GM19351 (cell line): ENCODE data around the gene IL26.

Experiments used
- ATAC-seq: cut with Tn5 transposase; IDR thresholded peaks from one replicate; pipeline ENCODE4 v1.9.1; 2021; ENCODE audit warnings: mild to moderate bottlenecking, moderate library complexity; ENCODE audit not compliant: unreplicated experiment

IL26 gene, protein sequence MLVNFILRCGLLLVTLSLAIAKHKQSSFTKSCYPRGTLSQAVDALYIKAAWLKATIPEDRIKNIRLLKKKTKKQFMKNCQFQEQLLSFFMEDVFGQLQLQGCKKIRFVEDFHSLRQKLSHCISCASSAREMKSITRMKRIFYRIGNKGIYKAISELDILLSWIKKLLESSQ

DNA sequence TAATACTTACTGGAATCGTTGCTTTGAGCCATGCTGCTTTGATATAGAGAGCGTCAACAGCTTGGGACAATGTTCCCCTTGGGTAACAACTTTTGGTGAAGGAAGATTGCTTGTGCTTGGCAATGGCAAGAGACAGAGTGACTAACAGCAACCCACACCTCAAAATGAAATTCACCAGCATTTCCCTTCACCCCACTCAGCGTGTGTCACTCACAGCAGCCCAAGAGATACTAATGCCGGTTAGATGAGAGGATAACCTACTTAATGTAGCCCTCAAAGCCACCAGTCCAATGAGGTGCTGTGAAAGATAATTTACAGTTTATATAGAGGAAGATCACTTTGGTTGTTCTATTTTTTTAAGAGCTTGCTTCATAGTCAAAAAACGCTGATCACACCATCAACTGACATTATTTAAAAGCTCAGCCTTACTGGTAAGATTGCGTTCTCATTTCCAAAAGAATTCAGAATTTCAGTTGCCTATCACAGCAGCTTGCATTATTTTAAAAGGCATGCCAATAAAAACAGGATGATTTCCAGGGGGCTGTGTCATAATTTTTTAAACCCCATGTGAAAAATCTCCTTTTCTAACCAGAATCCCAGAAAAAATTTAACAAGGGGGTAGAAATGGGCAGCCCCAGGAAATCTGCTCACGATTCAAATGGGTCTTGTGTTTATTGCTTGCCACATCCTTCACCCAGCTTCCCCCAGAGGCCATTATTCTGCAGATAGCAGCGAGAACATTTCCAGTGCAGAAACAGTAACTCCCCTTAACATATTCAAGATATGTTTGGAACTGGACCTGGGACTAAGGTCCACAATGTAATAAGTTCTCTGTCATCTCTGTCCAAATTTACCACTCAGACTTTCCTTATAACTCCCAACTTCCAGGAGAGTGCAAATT, at the start of gene IL26:
Gene IL26, minus strand, starts transcription at position 235 of the 901 bp plus-strand sequence. Its CDS starts 54 bp downstream, at position 181.
- ATAC-seq: no peak

DNA sequence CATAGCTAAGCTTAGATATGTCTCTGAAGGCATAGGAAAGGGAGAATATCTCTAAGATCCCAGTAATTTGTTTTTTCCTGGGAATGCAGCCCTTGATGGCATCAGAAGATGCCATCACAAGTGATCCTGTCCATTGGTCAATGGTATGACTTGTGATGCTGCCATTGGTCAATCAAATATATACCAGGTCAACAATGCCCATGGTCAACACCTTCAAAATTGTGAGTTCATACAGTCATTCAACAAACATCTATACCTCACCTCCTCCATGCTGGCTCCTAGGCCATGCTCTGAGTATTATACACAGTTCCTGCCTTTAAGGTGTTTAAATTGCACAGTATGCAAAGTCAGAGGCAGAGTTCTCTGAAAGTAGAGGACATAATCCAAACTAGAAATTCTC, 47.1 kb upstream of the IL26 start:
- no peak for ATAC-seq

DNA sequence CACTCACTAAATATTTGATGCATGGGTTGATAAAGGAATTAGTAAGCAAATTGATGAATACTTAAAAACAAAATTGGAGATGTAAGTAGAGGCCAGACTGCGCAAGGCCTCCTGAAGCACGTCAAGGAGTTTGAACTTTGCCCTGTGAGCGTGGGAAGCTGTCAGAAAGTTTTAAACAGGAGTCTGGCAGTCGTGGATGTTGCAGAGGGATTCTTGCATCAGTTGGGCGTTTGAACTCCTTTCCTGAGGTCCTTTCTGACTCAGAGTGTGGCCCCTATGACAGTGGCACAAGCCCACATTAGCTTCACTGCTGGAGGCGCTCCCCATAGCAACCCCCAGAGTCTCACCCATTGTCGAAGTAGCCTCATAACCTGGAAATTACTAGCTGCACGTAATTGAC, 45.7 kb upstream of the IL26 start:
- ATAC-seq: no peak

DNA sequence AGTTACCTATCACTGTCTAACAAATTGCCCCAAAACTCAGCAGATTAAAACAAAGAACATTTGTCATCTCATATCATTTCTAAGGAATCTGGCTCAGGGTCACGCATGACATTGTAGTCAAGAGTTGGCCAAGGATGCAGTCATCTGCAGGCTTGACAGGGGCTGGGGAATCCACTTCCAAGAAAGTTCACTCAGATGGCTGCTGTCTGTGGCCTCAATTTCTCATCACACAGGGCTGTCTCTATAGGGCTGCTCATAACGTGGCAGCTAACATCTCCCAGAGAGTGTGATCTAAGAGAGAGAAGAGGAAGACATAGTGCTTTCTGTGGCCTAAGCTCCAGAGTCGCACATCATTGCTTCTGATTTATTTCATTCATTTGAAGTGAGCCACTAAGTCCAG, 44.7 kb upstream of the IL26 start:
- ATAC-seq: no peak

DNA sequence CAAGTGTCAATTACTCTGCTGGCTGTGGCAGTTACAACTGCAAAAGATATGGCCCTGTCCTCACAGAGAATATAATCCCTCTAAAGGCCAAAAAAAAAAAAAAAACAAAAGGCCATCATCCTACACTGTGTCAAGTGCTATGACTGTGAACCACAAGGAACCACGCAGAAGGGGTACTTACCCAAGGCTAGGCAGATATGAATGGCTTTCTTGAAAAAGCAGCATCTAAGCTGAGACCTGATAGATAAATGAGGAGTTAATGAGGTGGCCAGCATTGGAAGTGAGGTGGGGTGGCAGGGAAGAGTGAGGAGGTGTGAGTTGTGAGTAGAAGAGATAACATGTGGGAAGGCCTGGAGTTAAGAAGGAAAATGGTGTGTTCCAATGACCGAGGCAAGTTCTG, 44.2 kb upstream of the IL26 start:
- no peak for ATAC-seq

DNA sequence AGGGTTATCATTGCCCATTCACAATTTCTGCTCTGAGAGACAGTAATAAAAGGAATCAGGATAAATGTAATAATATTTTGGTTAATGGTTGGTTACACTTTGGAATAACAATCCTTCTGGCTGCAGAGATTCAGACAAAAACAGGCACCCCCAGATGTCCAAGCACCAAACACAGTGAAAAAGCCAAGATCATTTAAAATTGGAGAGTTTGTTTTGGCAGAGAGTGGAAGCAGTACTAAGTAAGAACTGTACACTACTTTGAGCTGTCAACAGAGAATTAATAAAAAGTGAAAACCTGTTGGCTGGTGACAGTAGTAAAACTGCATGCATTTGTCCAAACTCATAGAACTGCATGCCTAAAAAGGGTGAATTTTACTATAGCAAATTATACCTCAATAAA, 43.4 kb upstream of the IL26 start:
- no peak for ATAC-seq

DNA sequence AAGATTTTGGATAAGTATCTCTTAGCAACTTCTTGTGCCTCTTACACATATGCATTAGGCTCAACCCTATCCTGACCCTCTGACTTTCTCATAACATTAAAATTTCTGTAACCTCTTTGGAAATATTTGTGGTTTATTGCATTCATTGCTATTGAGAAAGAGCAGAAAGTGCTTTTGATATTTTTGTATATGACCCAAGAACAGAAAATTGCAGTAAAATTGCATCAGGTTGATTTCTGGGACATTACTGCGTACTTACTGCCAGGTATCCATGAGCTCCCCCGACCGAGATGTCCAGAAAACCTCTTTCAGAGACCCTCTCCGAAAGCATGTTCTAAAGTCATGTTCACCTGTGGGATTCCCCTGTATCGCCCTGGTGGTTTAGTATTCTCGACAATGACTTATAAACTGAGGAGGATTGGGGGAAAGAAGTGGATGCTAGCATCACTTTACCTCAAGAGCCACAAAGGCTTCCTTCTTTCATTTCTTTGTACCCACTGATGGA, 42.3 kb upstream of the IL26 start:
- no peak for ATAC-seq

DNA sequence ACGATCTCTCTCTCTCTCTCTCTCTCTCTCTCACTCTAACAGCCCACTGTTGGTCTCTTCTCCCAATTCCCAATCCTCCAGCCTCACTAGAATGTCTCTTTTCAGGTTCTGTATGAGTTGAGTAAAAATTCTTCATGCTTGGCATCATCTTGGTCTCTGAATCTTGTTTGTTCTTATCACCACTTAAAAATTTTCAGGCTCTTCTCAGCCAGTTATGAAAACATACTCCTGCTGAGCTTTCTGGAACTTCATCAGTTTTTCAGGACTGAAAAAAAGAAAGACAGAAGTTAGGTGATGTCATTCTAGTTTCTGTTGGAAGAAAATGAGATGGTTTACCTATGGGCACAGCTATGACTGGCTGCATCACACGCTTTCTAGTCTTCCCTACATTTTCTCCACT, 39.2 kb upstream of the IL26 start:
- no peak for ATAC-seq

DNA sequence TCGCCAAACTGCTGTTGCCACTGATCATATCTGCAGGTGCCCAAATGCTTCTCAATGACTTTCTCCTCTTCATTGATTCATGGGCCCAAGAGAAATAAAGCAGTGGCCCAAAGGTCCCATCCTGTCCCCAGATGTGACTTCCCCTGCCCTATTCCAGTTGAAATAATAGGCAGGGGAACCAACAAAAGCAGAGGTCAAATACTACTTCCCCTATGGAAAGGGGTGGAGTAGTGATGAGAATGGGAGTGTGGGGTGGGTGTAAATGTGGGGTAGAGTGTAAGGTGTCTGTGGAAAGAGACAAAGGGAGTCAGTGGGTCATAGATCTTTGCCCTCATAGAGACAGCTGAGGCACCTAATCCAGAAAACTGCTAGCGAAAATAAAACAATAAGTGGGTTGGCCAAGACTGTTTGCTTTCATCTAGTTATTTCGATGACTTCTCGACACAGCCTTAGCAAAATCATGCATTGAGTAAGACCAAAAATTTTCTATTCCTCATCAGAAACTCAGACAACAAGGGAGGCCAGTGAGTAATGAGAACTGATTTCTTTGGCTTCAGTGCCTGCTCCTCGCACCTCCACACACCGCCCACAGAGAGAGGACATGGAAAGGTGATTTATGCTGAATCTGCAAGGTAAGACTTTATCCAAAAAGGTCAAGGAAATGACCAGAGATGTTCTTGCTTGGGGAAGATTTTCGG, 38.7 kb upstream of the IL26 start:
- ATAC-seq: no peak

DNA sequence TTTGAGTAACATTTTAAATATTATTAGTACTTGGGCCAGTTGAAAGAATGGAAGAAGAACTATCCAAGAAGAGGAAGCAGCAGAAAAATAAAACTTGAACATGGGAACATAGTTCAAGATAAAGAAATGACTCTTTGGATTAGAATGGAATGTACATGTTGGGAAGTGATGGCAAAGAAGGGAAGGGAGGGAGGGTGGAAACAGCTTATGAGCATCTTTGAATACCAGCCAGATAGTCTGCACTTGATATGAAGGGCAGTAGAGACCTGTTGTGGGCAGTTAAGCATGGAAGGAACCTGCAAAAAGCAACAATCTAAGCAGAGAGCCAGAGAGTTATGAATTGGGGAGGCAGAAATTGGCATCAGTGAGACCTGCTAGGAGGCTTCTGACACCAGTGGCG, 37.8 kb upstream of the IL26 start:
- no peak for ATAC-seq

DNA sequence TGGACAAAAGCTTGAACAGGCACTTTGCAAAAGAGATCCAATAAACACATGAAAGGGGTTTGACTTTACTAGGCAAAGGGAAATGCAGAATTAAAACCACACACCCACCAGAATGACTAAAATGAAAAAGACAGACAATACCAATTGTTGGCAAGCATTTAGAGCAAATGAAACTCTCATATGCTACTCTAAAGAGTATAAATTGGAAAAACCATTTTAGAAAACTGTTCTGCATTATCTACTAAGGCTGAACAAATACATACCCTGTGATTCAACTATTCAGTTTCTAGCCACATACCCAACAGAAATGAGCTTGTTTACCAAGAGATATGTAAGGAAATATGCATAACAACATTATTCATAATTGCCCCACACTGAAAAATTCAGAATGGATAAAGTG, 36.3 kb upstream of the IL26 start:
- ATAC-seq: no peak

DNA sequence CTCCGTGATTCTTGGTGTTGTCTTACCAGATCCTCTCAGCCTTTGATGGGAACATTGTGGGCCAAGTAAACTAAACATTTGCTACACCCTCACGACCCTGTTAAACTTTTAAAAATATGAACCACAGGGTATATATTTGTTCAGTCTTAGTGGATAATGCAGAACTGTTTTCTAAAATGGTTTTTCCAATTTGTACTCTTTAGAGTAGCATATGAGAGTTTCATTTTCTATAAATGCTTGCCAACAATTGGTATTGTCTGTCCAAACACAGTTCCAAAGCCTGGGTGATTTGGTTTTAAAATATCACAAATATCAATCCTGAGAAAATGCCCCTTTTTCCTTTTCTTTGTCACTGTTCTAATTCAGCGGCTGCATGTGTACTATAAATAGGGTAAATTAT, 34.5 kb upstream of the IL26 start:
- no peak for ATAC-seq

DNA sequence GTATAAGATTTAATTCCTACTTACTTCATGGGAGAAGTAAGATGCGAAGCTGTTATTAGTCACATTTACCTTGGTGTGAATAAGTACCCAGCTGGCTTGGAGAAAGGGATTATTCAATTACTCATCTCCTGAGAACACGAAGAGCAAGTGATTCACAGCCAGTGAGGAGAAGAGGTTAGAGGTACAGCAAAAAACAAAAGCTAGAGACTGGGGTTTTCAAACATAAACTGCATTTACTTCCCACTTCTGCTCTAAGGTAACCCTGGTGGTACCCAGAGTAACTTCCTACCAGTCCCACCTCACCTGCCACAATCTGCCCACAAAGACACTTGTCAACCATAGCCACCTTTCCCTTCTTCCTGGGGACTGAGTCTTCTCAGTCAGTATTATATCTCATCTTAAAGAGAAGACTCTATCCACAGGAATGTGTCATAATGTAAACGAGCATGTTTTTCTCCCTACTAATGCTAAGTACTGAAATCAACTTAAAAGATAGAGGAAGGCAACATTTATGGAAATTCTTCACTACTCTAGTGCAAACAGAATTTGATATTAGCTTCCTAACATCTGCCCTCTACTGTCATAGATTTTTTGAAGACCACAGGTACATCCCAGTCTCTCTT, 33.8 kb upstream of the IL26 start:
- ATAC-seq: no peak

DNA sequence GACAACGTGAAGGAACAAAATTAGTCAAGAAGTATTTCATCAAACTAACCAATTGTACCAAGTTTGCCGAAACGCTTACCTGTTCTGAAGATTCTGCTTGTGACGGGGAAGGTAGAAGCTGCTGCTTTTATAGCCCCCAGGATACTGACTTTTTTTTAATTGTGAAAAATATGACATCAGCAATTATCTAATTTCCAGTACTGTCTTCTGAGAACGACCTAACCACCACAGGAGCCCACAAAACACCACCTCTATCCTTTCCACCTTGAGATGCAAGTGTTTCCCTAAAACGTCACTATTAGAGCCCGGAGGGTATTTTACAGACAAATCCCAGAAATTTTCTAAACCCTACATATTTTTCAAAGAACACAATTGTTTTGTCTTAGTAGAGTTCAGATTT, 27.9 kb upstream of the IL26 start, which contains the start of gene IL22:
Gene IL22, minus strand, starts transcription at position 101 of the 400 bp plus-strand sequence. CDS start 156 bp downstream, outside the sequence.
- ATAC-seq: no peak

DNA sequence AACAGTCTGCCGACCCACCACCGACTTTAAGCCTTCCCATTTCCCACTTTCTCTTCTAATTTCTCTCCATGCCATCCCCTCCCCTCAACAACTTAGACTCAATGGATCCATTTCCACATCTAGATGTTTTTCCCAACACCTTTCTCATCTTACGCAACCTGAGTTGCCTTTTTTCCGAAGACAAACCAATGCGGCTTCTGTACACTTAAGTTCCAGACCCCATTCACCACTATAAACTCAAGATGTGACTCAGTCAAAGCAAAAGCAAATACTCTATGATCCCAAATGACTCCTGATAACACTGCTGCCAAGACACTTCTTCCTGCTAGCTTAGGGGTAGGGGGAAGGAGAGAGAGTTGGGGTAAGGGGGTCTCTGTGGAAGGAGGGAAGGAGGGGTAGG, 26.5 kb upstream of the IL26 start:
- ATAC-seq: no peak

DNA sequence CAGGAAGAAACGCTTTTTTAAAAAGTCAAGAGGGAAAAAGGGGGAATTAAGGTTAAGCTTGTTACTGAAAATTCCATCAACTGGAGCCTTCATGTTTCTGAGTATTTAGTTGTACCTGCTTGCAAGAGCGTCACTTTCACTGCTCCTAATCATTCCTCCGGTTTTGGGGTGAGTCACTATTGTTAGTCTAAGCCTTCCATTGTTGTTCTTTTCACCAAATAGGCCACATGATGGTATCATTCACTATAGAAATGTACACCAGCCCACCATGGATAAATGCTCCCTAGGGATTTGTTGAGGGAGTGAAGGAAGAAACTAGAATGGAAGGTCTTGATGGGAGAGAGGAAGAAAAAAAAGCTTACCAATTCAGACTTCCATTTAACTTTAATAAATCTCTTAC, 24.8 kb upstream of the IL26 start:
- no peak for ATAC-seq

DNA sequence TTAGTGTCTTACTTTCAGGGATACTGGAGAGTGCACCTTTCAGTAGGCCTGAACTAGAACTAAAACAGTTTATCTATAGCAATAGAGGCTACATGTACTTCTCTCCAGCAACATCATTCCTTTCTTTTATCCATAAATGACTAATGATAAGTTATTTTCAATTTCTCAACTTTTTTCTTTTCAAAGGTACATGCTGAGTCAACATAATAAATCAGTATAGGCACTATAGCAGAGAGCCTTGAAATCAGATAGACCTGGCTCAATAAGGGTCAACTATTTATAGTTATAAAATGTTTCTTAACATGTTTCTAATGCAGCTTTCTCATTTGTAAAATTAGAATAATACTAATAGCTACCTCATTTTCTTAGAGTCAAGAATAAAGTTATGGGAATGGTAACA, 22.2 kb upstream of the IL26 start:
- no peak for ATAC-seq

DNA sequence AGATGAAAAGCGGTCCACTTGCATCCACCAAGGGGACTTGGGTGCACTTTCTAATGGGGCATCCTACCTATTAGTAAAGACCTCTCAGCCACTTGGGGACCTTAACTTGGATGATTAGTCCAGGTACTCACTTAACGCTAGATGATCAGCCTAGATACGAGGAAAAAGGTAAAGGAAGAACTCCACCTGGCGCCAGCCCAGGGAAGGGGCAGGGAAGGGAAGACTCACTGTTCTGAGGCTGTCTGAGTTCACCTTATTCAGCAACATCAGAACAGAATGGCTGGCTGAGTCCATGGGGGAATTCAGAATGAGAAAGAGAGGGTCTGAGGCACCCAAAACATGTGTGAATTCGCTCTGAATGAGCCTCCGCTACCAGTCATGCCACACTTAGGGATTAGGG, 20.7 kb upstream of the IL26 start:
- no peak for ATAC-seq

DNA sequence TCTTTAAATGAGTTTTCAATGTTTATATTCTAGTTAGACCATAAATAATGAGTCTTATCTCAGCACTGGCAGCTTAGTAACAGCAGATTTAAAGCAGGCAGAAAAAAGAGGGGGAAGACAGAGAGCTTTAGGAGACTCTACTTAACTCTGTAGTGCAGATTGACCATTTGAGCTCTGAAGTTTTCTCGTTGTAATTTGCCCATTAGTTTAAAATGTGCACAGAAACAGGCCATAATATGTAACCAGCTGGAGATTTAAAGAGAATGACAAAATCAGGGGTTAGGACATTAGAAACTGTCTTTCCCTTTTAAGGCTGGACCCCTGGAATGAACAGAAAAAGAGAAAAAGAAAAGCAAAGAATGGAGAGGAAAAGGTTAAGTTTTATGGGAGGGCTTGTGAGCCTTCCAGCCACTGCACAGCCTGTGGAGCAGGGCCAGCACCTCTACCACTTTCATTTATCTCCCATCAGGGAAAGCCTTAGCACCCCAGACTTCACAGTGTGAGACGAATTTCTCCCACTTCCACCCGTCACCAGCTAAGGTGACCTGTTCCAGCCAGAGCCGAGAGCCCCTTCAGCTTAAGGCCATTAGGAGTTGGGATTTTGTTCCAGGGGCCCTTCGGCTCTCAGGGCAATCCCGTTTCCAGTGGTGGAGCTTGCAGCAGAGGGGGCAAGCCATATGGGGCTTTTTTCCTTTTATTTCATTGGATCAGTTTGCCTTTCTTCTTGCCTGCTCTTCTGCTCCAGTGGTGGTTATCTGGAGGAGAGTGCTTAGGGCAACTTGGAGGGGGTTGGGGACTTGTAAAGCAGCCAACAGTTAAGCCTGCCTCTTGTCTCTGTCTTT, 19.8 kb upstream of the IL26 start:
- no peak for ATAC-seq

DNA sequence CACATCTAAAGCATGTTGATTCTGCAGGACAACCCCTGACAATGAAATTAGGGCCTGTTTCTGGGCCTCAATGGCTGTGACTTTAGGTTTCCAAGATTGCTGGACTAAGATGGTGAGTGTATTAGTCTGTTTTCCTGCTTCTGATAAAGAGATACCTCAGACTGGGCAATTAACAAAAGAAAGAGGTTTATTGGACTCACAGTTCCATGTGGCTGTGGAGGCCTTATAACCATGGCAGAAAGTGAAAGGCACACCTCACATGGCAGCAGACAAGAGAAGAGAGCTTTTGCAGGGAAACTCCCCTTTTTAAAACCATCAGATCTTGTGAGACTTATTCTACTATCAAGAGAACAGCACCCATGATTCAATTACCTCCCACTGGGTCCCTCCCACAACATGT, 17.2 kb upstream of the IL26 start:
- no peak for ATAC-seq
